ENCODE results near the gene MOK.

GRCh38 chr14:102251161-102251560 is 53.8 kb downstream of the MOK start:
- TF ChIP-seq CTCF (IDR thresholded peaks at IDR 0.05), result no peak
- TF ChIP-seq POLR2A (IDR thresholded peaks at IDR 0.05), result no peak

Data from breast epithelium (tissue), 3 donors.